ENCODE measurements around the gene SMIM29.

DNA sequence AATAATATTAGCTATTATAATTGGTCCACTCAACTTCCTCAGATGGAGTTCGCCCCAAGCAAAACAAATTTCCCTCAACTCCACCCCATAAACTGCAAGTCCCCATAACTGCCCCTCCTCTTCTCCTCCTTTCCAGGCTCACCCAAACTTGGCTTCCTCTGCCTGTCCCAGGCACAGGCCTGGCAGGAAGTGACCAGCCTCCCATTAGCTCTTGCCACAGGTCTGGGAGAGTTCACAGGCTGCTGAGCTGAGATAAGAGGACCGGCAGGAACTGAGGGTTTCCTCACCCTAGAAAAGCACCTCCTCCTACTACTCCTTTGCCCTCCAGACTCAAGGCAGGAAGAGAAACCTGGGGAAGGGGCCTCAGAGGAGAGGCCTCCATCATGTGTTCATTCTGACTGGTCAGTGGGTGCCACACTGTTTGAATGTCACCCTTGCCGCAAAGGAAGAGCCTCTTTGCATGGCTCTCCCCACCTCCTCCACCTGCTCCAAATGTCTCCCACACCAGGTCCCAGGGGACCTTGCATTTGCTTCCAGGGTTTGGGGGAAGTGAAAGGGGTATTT lies 24.5 kb upstream of the SMIM29 start:
- TF ChIP-seq, protein P1, sequence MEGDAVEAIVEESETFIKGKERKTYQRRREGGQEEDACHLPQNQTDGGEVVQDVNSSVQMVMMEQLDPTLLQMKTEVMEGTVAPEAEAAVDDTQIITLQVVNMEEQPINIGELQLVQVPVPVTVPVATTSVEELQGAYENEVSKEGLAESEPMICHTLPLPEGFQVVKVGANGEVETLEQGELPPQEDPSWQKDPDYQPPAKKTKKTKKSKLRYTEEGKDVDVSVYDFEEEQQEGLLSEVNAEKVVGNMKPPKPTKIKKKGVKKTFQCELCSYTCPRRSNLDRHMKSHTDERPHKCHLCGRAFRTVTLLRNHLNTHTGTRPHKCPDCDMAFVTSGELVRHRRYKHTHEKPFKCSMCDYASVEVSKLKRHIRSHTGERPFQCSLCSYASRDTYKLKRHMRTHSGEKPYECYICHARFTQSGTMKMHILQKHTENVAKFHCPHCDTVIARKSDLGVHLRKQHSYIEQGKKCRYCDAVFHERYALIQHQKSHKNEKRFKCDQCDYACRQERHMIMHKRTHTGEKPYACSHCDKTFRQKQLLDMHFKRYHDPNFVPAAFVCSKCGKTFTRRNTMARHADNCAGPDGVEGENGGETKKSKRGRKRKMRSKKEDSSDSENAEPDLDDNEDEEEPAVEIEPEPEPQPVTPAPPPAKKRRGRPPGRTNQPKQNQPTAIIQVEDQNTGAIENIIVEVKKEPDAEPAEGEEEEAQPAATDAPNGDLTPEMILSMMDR (IDR thresholded peaks at IDR 0.05) = no peak
- no peak for TF ChIP-seq POLR2AphosphoS5 (IDR thresholded peaks at IDR 0.05)
